Fibroblast of skin of left biceps (primary cell): ENCODE data around the gene C12orf75.
"Not testable (repeated sequence)": the region's sequence is repeated elsewhere in the genome, so short reads cannot be mapped to it uniquely, and the experiment has no call there.

ENCODE experiments used
- DNase-seq, 2 experiments: peaks; one replicate each; pipeline ENCODE4 v3.0.0-alpha.2; 2013; ENCODE audit warnings: low read depth in 2 of 2

The C12orf75 gene

DNA sequence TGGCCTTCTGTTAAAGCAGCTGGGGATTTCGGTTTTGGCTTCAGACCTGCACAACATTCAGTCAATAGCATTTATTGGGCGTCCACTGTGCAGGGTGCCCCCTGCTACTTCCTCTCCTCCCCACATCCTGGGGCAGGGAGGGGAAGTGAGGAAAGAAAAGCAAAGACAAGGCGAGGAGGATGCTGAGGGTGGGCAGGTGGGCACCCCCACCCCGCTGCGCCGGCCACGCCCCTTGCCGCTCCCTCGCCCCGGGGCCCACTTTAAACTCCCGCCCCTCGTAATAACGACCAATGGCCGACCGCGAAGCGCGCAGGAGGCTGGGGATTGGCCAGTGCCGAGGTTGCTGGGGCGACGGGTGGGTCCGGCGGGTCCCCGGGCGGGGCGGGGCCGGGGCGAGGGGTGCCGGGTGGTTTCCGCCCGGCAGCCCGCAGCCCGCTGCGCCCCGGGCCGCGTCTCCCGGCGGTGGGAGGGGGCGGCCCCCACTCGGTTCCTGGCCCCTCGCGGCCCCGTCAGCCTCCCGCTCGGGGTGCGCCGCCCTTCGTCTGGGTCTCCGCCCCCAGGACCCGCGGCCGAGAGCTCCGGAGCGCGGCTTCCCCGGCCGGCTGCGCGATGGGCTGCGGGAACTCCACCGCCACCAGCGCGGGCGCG is at the start of gene C12orf75:
C12orf75 (plus strand) TSS at position 409 of the 648 bp plus-strand sequence; CDS start at position 610, 201 bp downstream.
- peak in 1 of 2 experiments; percentile 33 for DNase-seq

DNA sequence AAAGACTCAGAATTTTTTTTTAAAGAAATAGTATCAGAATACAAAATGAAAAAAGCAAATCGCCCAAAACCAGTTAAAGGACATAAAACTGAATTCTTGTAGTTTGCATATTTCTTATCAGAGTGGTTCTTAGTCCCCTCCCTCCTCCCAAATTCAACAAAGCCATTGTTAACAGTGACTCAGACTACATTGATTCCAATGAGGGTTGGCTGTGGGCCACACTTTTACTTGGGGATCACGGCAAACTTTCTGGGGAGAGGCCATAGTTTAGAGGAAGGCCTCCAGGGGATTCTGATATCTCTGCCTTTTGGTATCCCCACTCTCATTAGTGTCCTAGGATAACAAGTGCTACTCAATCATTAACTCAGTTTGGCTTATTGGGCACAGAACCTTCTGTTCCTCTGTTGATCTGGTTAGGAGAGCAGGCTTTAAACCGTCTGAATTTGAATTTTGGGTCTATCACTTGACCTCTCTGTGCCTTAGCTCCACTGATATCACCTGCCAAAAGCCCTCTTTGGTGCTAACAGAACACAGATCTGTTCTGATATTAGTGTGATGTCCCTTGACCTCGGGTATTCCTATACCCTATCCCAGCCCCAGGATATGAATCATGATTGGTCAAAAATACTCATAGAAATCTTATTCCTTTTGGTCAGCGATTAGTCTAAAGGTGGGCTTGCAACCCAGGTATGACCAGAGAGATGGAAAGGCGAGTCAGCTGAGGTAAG is 49.4 kb upstream of the C12orf75 start:
- no peak for DNase-seq

DNA sequence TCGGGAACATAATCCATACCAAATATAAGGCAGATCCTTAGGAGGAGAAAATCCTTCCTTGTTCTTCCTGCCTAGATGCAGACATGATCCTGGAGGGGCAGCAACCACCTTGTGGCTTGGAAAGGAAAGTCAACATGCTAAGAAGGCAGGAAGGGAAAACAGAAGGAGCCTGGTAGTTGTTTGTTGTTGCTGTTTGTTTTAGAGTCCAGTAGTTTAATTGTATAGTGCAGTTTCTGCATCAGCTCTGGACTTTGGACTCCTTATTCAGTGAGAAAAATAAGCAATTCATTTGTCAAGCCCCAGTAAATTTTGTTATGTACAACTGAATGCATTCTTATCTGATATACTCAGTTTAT is 48.8 kb upstream of the C12orf75 start:
- no peak for DNase-seq

DNA sequence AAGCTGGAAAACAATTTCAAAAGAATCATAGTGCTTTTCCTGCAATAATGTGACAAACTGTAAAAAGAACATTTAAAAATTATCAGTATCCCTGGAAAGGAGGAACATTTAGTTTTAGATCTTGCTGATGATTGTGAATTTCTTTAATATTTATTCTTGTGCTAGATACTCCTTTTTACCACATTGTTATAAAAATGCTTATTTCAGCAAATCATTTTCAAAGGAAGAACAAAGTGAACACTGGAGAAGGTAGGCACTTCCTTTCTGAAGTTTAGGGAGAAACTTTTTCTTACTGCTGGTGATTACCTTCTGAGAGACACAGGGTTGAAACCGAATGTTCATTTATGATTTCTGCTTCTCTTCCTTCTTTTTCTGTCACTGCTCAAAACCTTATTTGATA is 45.1 kb upstream of the C12orf75 start:
- no peak for DNase-seq

DNA sequence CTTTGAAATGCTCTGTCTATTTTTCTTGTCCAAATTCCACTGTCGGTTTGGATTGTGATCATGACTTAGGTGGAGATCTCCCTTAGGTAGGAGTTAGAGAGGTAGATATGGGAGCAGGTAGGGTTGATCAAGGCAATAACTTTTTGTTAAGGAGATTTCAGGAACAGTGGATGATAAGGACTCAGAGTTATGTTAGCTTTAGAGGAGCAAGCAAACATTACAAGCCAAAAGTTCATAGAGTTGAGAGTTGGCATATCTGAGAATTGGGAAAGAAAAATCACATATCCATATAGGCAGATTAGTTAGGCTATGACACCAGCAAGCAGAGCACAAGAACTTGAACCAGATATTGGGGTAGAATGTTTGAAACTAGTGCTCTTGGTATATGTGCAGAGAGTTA is 43.1 kb upstream of the C12orf75 start:
- no peak for DNase-seq

DNA sequence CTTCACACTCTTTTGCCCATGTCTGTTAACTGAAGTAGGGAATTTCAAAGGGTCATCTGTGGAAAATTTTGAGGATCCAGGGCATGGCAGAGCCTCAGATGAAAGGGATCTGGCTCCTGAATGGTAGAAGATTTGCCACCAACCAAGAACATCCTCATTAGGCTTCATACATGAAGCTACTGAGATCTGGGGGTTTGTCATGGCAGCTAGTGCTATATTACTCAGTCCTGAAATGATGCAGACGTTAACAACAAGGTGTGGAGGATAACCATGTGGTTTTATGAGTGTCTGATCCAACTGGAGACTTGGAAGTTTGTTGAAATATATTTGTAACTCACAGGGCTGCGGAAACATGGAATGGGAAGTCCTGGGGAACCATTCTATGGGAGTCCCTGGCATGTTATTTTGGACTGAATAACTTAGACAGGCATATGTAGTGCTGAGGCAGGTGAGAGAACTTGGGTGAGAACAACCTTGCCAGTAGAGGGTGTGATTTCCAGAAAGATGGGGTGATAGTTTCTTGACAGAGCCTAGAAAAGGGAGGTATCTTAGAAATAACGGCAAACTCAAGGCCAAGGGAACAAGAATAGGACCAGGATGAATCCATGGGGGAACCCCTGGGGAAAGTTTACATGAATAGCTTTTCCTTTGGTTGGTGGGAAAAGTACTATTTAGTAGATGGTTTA is 42.0 kb upstream of the C12orf75 start:
- no peak for DNase-seq

DNA sequence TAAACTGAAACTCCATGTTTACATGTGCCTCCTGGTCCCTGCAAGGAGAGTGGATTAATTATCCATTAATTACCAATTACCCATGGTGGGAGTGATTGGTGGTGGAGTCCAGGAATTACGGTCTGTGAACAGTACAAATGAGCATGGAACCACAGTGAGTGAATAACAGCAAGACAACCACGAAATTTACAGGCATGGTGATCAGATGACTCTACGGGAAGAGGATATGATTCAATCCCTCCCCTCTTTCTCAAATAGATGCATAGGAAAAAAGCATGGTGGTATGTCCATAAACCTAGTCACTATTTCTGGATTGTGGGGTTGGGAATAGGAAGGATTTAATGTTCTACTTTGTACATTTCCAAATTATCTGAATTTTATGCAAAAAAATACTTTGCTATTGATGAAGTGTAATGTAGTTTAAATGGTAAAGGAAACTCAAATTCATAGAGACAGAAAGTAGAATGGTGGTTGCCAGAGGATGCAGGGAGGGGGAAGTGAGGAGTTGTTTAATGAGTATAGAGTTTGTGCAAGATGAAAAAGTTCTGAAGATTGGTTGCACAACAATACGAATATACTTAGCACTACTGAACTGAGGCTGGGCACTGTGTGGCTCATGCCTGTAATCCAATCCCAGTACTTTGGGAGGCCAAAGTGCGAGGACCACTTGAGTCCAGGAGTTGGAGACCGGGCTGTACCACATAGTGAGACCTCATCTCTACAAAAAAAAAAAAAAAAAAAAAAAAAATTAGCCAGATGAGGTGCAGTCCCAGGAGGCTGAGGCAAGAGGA is 41.2 kb upstream of the C12orf75 start:
- DNase-seq: no peak

DNA sequence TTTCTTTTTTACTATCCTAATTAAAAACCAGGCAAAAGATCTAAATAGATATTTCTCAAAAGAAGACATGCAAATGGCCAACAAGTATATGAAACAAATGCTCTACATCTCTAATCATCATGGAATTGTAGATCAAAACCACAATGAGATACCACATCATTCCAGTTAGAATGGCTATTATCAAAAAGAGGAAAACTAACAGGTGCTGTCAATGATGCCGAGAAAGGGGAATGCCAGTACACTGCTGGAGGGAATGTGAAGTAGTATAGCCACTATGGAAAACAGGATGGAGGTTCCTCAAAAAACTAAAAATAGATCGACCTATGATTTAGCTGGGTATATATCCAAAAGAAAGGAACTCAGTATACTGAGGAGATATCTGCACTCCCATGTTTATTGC is 39.0 kb upstream of the C12orf75 start:
- DNase-seq: no peak

DNA sequence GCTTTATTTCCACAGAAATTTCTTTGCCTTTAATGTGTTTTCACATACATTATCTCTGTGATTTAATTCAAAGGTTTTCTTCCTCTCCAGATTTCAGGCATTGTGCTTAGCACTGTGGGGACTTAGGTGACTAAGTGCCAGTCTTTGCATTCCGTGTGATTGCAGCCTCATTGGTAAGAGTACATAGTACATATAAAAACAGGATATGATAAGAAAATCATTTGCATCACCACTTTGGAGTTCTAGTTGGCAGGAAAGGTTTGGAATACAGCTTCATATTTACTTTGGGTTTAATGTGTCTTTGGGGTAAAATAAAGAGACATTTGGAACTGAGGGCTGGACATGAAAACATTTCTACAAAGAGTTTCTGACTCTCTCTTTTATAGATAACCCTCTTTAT is 37.8 kb upstream of the C12orf75 start:
- DNase-seq: no peak

DNA sequence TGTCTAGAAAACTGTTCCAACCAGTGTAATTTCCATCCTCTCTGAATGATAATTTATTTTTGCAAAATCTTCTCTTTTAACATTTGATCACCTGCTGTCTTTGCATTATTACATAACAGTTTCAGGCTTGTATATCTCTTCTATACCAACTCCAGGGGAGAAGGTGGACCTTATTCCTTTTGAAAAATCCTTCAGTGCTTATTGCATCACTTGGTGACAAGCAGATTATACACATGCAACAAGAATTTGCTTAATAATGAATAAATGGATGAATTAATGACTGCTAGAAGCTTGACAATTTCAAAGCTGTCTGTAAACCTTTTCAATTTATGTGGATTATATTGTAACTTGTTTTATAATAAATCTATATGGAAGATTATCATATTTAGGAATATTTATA is 37.3 kb upstream of the C12orf75 start:
- DNase-seq: no peak

DNA sequence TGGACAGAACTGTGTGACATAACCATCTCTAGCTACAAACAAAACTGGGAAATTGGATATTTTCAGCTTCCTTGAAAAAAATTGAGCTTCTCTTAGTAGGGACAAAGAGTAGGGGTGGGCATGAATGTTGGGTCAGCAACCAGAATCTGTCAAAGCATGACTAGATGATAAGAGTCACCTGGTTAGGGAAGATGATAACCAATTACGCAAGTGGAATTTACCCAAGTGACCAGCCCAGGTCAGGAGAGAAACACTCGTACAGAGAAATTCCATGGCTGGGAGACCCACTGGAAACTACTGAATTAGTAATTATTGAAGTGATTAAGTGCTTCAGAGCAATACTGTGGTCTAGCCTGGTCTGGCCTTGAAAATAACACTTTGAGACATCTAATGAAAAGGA is 36.3 kb upstream of the C12orf75 start:
- DNase-seq: no peak

DNA sequence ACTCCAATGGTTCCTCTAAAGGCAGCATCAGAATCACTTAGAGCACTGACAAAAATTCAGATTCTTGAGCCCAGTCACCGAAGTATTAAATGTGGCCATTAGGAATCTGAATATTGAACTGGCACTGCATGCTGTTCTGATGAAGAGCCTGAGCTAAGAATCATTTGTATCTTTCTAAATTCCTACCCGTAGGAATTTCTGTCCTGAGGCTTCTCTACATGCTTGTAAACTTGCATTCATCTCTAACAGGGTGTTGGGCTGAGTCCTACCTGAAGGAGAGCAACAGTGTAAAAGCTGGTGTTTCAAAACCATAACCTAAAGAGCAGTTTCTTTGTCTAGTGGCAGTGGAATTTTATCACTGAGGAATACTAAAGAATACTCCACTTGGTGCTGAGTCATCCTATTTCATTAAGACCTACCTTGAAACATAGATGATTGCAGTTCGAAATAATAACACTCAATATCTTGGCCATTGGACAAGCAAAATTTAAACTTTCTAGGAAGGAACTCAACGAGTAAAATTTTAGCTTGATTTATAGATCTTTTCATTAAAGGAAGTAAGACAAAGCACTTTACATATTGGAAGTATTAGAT is 35.5 kb upstream of the C12orf75 start:
- no peak for DNase-seq

DNA sequence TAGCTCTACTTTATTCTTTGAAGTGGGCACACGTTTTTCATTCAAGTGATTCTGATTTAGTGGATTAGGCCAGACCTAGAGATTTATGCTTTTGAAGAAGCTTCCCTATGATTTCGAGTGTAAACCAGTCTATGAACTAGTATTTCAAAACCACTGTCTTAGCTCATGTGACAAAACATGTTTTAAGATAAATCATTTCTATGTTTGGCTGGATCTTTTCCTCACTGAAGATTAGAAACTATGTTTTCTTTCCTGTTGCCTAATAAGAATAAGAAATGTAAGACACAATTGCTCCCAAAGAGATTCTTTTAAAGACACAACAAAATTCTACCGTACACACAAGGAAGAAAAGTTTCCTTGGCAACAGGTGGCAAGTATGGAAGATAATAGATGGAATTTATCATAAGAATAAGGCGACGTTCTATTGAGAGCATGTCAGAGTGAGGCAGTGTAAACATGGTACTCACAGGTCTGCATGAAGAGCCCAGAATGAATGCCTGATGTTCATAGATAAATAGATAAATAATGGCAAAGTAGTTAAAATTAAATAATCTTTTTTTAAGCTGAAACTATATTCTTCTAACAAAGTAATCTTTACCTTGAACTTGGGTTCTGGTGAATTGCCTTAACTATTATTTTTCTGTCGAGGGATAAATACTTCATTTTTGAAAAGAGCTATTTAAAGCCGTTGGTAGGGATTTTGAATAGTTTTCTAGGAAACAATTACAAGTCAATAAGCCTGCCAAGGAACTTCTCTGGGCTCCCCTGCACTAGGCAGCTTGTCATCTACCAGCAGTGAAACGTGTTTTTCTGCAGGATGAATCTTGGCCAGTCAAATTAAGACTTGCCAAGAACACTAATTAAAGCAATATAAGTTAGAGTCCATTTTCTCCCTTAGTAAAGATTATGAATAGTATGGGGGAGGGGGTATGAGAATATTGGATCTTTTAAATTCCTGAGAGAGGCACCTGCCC is 34.1 kb upstream of the C12orf75 start:
- no peak for DNase-seq

DNA sequence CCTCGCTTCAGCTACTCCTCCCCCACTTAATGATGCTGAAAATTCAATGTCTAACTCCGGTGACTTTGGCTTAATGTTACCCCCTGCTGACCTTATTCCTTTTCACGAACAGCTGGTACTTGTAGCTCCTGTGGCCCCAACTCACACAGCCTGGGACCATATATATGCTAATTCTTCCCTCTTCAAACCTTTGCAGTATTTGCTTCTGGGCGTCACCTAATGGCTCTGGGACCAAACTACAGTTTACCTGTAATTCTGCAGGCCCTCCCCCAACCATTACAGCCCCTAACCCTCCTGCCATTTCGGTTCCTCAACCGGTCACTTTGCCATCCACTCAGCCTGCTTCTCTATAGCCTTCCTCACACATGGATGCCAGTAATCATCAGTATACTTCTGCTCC is 29.6 kb upstream of the C12orf75 start:
- no peak for DNase-seq

DNA sequence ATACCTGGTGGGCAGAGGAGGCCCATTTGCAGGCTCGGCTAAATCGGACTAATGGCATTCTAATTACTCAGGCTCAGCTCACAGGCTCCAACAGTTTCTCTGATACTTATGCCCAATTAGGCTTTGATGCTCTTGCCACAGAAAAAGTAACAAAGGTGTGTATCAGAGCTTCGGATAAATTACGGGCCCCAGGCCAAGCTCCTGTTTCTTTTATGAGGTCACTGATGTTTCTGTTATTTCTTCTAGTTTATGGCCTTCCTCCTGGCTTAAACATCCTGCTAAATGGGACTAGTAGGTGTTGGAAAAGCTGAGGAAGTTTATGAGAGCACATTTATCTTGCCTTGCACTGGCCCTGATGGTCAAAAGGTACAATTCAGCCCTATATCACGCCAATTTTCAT is 28.8 kb upstream of the C12orf75 start:
- no peak for DNase-seq

DNA sequence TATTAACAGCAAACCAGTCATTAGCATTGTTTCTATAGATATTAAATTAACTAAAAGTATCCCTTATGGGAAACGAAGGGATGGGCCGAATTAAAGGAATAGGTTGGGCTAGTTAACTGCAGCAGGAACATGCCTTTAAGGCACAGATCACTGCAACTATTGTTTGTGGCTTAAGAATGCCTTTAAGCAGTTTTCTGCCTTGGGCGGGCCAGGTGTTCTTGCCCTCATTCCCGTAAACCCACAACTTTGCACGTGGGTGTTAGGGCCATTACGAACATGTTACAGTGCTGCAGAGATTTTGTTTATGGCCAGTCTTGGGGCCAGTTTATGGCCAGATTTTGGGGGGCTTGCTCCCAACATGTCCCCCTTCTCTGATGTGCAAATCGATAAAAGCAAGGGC is 27.5 kb upstream of the C12orf75 start:
- not testable (repeated sequence) for DNase-seq

DNA sequence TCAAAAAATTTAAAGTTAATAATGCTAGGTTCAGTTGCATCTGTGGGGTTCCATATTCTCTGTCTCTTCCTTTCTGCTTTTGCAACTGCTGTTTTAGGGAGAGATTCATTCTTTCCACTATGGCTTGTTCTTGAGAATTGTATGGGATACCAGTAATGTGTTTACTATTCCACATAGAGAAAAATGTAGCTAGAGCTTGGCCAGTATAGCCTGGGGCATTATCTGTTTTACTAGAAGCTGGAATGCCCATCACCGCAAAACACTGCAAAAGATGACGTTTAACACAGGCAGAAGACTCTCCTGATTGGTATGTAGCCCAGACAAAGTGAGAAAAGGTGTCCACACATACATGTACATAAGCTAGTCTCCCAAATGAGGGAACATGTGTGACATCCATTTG is 25.9 kb upstream of the C12orf75 start:
- DNase-seq: not testable (repeated sequence)

DNA sequence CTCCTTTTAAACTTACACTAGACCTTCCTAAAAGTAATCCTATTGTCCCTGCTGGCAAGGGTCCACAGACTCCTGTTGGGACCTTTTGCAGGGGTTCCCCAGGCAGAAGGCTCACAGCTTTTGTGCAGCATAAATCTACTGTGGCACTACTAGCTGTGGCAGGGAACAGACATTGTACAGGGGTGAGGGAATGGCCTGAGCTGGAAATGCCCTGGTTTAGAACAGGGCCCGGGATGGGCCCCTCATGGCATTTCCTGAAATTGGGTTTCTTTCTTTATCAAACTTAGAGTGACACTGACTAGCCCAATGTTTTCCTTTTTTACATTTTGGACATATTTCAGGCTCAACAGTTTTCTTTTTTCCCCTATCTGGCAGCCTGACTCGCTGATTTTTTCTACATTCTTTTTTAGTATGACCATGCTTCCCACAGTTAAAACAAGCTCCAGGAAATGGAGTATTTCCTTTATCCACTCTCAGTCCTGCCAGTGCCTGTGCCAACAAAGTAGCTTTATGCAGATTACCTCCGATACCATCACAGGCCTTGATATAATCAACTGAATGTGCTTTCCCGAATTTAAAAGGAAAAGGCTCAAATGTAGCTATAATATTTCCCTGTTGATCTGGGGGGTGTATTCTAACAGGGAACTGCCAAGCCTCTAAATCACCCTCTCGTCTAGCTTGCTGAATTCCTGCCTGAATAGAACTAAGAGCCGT is 22.7 kb upstream of the C12orf75 start:
- DNase-seq: not testable (repeated sequence)

DNA sequence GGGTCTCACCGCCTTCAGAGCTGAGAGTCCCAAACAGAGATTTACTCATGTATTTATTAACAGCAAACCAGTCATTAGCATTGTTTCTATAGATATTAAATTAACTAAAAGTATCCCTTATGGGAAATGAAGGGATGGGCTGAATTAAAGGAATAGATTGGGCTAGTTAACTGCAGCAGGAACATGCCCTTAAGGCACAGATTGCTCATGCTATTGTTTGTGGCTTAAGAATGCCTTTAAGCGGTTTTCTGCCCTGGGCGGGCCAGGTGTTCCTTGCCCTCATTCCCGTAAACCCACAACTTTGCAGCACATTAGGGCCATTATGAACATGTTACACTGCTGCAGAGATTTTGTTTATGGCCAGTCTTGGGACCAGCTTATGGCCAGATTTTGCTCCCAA is 21.7 kb upstream of the C12orf75 start:
- not testable (repeated sequence) for DNase-seq

DNA sequence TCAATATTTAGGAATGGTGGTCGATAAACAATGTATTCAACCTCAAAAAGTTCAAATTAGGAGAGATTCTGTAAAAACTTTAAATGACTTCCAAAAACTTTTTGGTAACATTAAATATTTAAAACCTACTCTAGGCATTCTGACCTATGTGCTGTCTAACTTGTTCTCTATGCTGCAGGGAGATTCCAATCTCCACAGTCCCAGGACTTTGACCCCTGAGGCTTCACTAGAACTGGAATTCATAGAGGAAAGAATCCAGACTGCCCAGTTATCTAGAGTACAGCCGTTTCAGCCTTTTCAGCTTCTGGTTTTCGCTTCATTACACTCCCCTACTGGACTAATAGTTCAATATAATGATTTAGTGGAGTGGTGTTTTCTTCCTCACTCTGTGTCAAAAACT is 21.1 kb upstream of the C12orf75 start:
- not testable (repeated sequence) for DNase-seq
